ENCODE data around the gene SPATA21.
"Not testable (repeated sequence)": the region's sequence is repeated elsewhere in the genome, so short reads cannot be mapped to it uniquely, and the experiment has no call there.

DNA sequence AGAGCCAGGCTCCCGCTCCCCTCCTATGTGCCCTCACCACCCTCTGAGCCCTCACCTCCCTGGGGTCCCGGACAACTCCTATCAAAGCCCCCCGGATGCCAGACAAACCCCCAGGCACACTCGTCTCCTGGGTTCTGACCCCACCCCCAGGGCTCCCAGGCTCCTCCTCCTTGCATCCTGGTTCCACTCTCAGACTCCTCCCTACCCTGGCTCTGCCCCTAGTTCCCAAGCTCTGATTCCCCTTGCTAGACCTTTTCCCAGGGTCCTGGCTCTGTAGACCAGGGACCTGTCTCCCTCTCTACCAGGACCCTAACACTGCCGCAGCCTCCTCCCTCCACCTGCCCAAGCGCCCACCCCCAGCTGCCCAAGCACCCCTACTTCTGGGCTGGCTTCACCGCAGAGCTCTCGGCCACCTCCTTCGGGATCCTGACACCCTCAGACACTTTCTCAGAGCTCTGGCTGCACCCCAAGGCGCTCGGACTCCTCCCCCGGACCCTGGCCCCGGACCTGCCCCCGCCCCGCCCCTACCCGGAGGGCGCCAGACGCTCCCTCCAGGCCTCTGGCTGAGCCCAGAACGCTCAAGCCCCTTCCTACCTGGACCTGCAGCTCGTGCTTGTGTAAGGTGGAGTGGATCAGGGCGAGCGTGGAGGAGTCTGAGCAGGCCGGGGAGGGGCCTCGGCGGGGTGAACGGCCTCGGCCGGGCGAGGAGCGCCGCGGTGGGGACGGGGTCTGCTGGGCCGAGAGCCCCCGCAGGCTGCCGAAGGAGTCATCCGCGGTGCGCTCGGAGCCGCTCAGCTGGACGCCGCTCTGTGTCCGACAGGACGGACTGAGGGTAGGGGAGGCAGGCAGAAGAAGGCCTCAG lies 46.6 kb upstream of the SPATA21 start:
- TF ChIP-seq EZH2 (IDR thresholded peaks at IDR 0.05; ENCODE audit: low read length, unreplicated experiment); CTCF (conservative IDR thresholded peaks at IDR 0.05; ENCODE audit: low read depth, low read length); EZH2phosphoT487 (IDR thresholded peaks at IDR 0.05; ENCODE audit: borderline replicate concordance, low read length): not testable (repeated sequence)

Measured in PC-3 (cell line).